Measurements from ENCODE around the gene DNM1L. TPM values are rescaled to one million over a fixed set of nuclear protein-coding genes. Genes with fewer than 3 reads are reported as not detected.
"Not testable (repeated sequence)": the region's sequence is repeated elsewhere in the genome, so short reads cannot be mapped to it uniquely, and the experiment has no call there.

Gene DNM1L
- total RNA-seq, 1 donor from 2014 or later: 50.9 TPM

DNA sequence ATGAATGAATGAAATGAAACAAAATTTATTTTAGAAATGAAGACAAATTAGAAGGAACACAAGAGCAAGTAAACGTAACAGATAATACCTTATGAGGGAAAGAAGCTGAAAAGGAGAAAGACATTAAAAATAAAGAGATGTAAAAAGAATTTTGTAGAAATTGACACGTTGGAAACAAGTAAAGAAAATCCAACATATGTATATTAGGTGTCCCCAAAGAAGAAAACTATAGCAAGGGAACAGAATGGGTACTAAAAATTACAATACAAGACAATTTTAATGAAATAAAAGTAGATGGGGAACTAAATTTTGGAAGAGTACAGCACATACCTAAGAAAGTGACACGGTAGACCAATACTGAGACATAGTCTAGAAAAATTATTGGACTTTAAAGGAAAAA is 16.7 kb downstream of the DNM1L start:
- Histone ChIP-seq H3K4me1 (no peaks in the 10 kb centered on the region), H3K27me3 (no peaks in the 10 kb centered on the region), H3K27ac (no peak overlapping the region), H3K36me3 (no peaks in the 10 kb centered on the region), H3K4me3 (no peak overlapping the region), H3K9me3 (no peaks in the 10 kb centered on the region)
- DNase-seq (ENCODE audit: low spot score in 2 of 2): no peak
- no peak for TF ChIP-seq CTCF (IDR thresholded peaks at IDR 0.05)
- intact Hi-C loops (cut with DNase I): no loop called here

- Histone ChIP-seq H3K4me3 (no peak overlapping the region), H3K9me3 (no peaks in the 10 kb centered on the region), H3K27ac (no peak overlapping the region), H3K36me3 (peaks cover 0 to 5% of the 10 kb centered on the region in 2 donors), H3K4me1 (no peaks in the 10 kb centered on the region), H3K27me3 (no peaks in the 10 kb centered on the region)
- intact Hi-C loops (cut with DNase I): no loop called here
- no peak for DNase-seq (ENCODE audit: low spot score in 2 of 2)
- TF ChIP-seq CTCF (IDR thresholded peaks at IDR 0.05): no peak
Measured at GRCh38 chr12:32697445-32697844, 18.3 kb downstream of the DNM1L start.

DNA sequence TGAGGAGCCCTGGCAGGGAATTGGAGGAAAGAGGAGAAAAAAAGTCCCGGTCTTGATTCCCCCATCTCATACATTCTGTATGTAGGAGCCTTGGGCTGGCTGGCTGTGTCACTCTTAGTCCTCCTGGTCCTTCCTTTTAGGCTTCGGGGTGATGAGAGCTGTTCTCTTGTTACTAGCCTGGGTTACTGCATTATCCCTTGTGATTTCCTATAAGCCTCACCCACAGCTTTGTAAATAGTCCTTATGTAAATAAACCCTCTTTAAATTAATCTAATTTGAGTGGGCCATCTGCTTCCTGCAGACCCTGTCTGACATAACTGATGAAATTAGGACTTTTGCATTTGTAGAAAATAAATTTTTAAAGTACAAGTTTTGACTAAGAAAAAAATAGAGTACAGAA is 19.2 kb downstream of the DNM1L start:
- no peak for TF ChIP-seq CTCF (IDR thresholded peaks at IDR 0.05)
- intact Hi-C loops (cut with DNase I): no loop called here

GRCh38 chr12:32699437-32699836 is 20.3 kb downstream of the DNM1L start:
- H3K9me3 ChIP-seq; H3K4me1 ChIP-seq; H3K27me3 ChIP-seq; DNase-seq (ENCODE audit: low spot score in 2 of 2); H3K27ac ChIP-seq; intact Hi-C loops (cut with DNase I); H3K36me3 ChIP-seq; H3K4me3 ChIP-seq: not testable (repeated sequence)

More for the DNA sequence above, 19.2 kb downstream of the DNM1L start:
- no peaks in the 10 kb centered on the region for H3K9me3 ChIP-seq
- H3K27me3 ChIP-seq: no peaks in the 10 kb centered on the region
- H3K4me3 ChIP-seq: no peak overlapping the region
- no peak overlapping the region for H3K27ac ChIP-seq
- DNase-seq (ENCODE audit: low spot score in 2 of 2): no peak
- no peaks in the 10 kb centered on the region for H3K4me1 ChIP-seq
- H3K36me3 ChIP-seq: peaks cover 0 to 5% of the 10 kb centered on the region in 2 donors

GRCh38 chr12:32702473-32702872 is 23.4 kb downstream of the DNM1L start:
- no peaks in the 10 kb centered on the region for H3K4me1 ChIP-seq
- DNase-seq (ENCODE audit: low spot score in 2 of 2): no peak
- peaks cover 3 to 6% of the 10 kb centered on the region in 2 donors for H3K36me3 ChIP-seq
- no peaks in the 10 kb centered on the region for H3K9me3 ChIP-seq
- intact Hi-C loops (cut with DNase I): no loop called here
- H3K27me3 ChIP-seq: no peaks in the 10 kb centered on the region
- H3K4me3 ChIP-seq: no peak overlapping the region
- H3K27ac ChIP-seq: no peak overlapping the region
- no peak for TF ChIP-seq CTCF (IDR thresholded peaks at IDR 0.05)

GRCh38 chr12:32702946-32703345 is 23.8 kb downstream of the DNM1L start:
- no peak for TF ChIP-seq CTCF (IDR thresholded peaks at IDR 0.05)
- Histone ChIP-seq H3K27me3 (no peaks in the 10 kb centered on the region), H3K27ac (no peak overlapping the region), H3K4me3 (no peak overlapping the region), H3K4me1 (no peaks in the 10 kb centered on the region), H3K36me3 (peaks cover 3 to 10% of the 10 kb centered on the region in 2 donors), H3K9me3 (no peaks in the 10 kb centered on the region)
- DNase-seq (ENCODE audit: low spot score in 2 of 2): no peak
- intact Hi-C loops (cut with DNase I): no loop called here

All from ascending aorta (tissue), 2 donors.